Esophagus muscularis mucosa (tissue), 4 donors: ENCODE results near the gene SERTAD2. TPM values are rescaled to one million over a fixed set of nuclear protein-coding genes. Genes with fewer than 3 reads are reported as not detected.

Experiments used
- DNase-seq: peaks from one replicate; pipeline ENCODE4 v3.0.0-alpha.2; 2017; ENCODE audit errors: extremely low spot score
- H3K27ac ChIP-seq, 4 donors: fragments of 200-600 bp; sonication (generic); replicated peaks in 1 of 4; 1 replicate in 3 of 4; 2 replicates in 1 of 4; pipeline ENCODE4 v1.5.1; 2016 to 2019; ENCODE audit warnings: mild to moderate bottlenecking in 1 of 4
- H3K27me3 ChIP-seq, 4 donors: fragments of 200-600 bp; sonication (generic); one replicate each; pipeline versions ENCODE4 v1.5.1 to v1.6.0; 2016 to 2019
- H3K36me3 ChIP-seq, 4 donors: fragments of 200-600 bp; sonication (generic); one replicate each; pipeline ENCODE4 v1.5.1; 2016 to 2019
- H3K4me1 ChIP-seq, 4 donors: fragments of 200-600 bp; sonication (generic); one replicate each; pipeline ENCODE4 v1.5.1; 2016 to 2019
- H3K4me3 ChIP-seq, 4 donors: fragments of 200-600 bp; sonication (generic); 1 replicate in 2 of 4; 2 replicates in 2 of 4; pipeline ENCODE4 v1.5.1; 2016 to 2019; ENCODE audit warnings: mild to moderate bottlenecking in 4 of 4, moderate library complexity in 1 of 4
- H3K9me3 ChIP-seq, 4 donors: fragments of 200-600 bp; sonication (generic); 1 replicate in 3 of 4; 2 replicates in 1 of 4; pipeline ENCODE4 v1.5.1; 2016 to 2019
- CTCF ChIP-seq, 3 experiments: fragments of 200-600 bp in 2 of 3; fragments of 450-650 bp in 1 of 3; sonication (generic) in 2 of 3; IDR thresholded peaks; one replicate each; pipeline ENCODE4 v1.5.1; 2017 to 2019; ENCODE audit warnings: antibody characterized with exemption in 3 of 3, mild to moderate bottlenecking in 2 of 3, moderate library complexity in 1 of 3
- EP300 ChIP-seq: sonication (generic); formaldehyde crosslinking; IDR thresholded peaks from one replicate; pipeline ENCODE4 v1.6.1; 2017; ENCODE audit warnings: antibody characterized with exemption
- POLR2A ChIP-seq: fragments of 450-650 bp; IDR thresholded peaks from one replicate; pipeline ENCODE4 v1.6.1; 2017; ENCODE audit warnings: antibody characterized with exemption, moderate library complexity, mild to moderate bottlenecking, low read depth
- POLR2AphosphoS5 ChIP-seq, 2 donors: sonication (generic); formaldehyde crosslinking; IDR thresholded peaks; one replicate each; pipeline ENCODE4 v1.6.1; 2017; ENCODE audit warnings: antibody characterized with exemption in 2 of 2
- WGBS: methylation state at CpG from one replicate; pipeline ENCODE4 v1.1.5; 2018; 5-methylcytosine and 5-hydroxymethylcytosine counted together
- intact Hi-C: fragments of 100-400 bp; cut with DNase I; formaldehyde crosslinking; loops from one replicate; pipeline ENCODE4 v1.15.1; 2023
- total RNA-seq, 4 donors: library from RNA; depleted of rRNA; stranded (reverse); fragments of >200 nt; gene quantifications; one replicate each; pipeline versions ENCODE4 v1.1.0 to v1.2.1, GENCODE V29; 2016

SERTAD2 gene
- total RNA-seq, 4 donors from 2014 or later: 12.1 to 18.1 (median 14.3) TPM

- intact Hi-C loops: no loop called here
- 89% methylated on average over 4 of the region's 4 CpGs for WGBS
These were observed 62.5 kb downstream of the SERTAD2 start for GRCh38 chr2:64591188-64591587.

GRCh38 chr2:64587561-64587960 is 66.2 kb downstream of the SERTAD2 start:
- peaks cover 0 to 5% (median 0%) of the 10 kb centered on the region in 4 donors for H3K4me1 ChIP-seq
- DNase-seq: no peak
- H3K36me3 ChIP-seq: peaks cover 28 to 67% (median 48%) of the 10 kb centered on the region in 4 donors
- H3K27me3 ChIP-seq: no peaks in the 10 kb centered on the region
- no peaks in the 10 kb centered on the region for H3K9me3 ChIP-seq
- H3K4me3 ChIP-seq: no peak overlapping the region
- TF ChIP-seq POLR2A (no peak), EP300 (no peak), POLR2AphosphoS5 (IDR thresholded peaks at IDR 0.05) (no peak), CTCF (IDR thresholded peaks at IDR 0.05) (no peak)
- no peak overlapping the region for H3K27ac ChIP-seq
- intact Hi-C loops: loop anchor here (2.0 to 10.0 kb wide), 3 partner anchors 277 to 987 kb away; no protein-coding TSS in a partner anchor

More at GRCh38 chr2:64591188-64591587, 62.5 kb downstream of the SERTAD2 start:
- no peak for DNase-seq
- Histone ChIP-seq H3K27ac (no peak overlapping the region), H3K4me3 (no peak overlapping the region), H3K9me3 (no peaks in the 10 kb centered on the region), H3K36me3 (peaks cover 21 to 61% (median 37%) of the 10 kb centered on the region in 4 donors), H3K27me3 (no peaks in the 10 kb centered on the region), H3K4me1 (peaks cover 0 to 5% (median 0%) of the 10 kb centered on the region in 4 donors)
- no peak for TF ChIP-seq POLR2AphosphoS5 (IDR thresholded peaks at IDR 0.05)
- TF ChIP-seq CTCF (IDR thresholded peaks at IDR 0.05): no peak
- TF ChIP-seq EP300: no peak
- TF ChIP-seq POLR2A: no peak

GRCh38 chr2:64586883-64587481 is 66.7 kb downstream of the SERTAD2 start:
- H3K27me3 ChIP-seq: no peaks in the 10 kb centered on the region
- no peak for DNase-seq
- WGBS: 49% methylated on average over 6 of the region's 6 CpGs
- no peak overlapping the region for H3K4me3 ChIP-seq
- H3K4me1 ChIP-seq: peaks cover 0 to 5% (median 0%) of the 10 kb centered on the region in 4 donors
- no peaks in the 10 kb centered on the region for H3K9me3 ChIP-seq
- TF ChIP-seq CTCF (IDR thresholded peaks at IDR 0.05) (peak; percentile 64 to 69 (median 67)), POLR2AphosphoS5 (IDR thresholded peaks at IDR 0.05) (no peak), EP300 (no peak)
- intact Hi-C loops: loop anchor here (2.0 to 10.0 kb wide), 3 partner anchors 278 to 988 kb away; no protein-coding TSS in a partner anchor
- peaks cover 27 to 64% (median 43%) of the 10 kb centered on the region in 4 donors for H3K36me3 ChIP-seq
- H3K27ac ChIP-seq: no peak overlapping the region

- WGBS: 89% methylated on average over 4 of the region's 4 CpGs
- no peak for DNase-seq
- peaks cover 19 to 59% (median 35%) of the 10 kb centered on the region in 4 donors for H3K36me3 ChIP-seq
- H3K27ac ChIP-seq: no peak overlapping the region
- intact Hi-C loops: loop anchor here (2.0 to 10.0 kb wide), 3 partner anchors 279 to 989 kb away; no protein-coding TSS in a partner anchor
- H3K9me3 ChIP-seq: no peaks in the 10 kb centered on the region
- H3K4me1 ChIP-seq: peaks cover 0 to 5% (median 0%) of the 10 kb centered on the region in 4 donors
- TF ChIP-seq POLR2A: no peak
- no peak for TF ChIP-seq CTCF (IDR thresholded peaks at IDR 0.05)
- TF ChIP-seq POLR2AphosphoS5 (IDR thresholded peaks at IDR 0.05): no peak
- TF ChIP-seq EP300: no peak
- no peak overlapping the region for H3K4me3 ChIP-seq
- H3K27me3 ChIP-seq: no peaks in the 10 kb centered on the region
These were observed 67.7 kb downstream of the SERTAD2 start for GRCh38 chr2:64586054-64586453.
